ENCODE results near the gene ING4.

Gene ING4

DNA sequence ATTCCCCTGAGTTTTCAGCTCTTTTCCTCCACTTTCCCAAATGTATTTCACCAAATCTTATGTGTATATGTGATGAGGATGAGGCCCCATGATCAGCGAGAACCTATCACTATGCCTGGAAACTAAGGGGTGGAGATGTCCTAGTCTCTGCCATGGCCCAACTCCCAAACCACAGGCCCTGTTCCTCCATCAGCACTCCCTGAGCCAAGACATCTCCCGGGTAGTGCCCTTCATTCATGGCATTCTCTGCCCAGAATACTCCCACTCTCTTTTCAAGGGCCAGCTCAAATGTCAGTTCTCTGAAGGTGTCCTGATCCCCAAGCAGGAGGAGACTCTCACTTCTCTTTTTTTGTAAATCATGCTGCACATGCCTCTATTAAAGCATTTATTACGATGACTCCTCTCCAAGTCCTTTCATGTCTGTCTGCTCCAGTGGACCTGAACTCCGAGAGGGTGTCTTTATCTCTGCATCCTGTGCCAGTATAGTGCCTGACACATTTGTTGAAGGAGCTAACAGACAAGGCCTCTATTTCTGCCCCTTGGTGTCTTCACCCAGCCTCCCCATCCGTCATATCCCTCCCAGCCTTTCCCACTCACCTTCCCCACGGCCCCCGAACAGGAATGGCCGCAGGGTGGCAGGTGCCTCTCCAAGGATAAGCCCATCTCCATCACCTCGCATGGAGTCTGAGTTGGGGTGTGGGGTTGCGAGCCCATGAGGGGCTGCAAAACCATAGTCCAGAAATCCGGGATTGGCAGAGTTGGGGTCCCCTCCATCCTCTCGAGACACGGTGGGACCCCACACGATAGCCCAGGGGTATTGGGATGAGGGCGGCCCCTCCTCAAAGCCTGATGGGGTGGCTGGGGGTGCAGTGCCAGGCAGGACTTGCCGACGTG, 34.0 kb upstream of the ING4 start:
- Histone ChIP-seq H3K27ac (replicated peaks) (no peak overlapping the region), H3K4me3 (replicated peaks; ENCODE audit: insufficient read depth, low read length) (no peak overlapping the region), H3K27me3 (ENCODE audit: insufficient read depth, poor library complexity, severe bottlenecking) (peaks cover 25% of the 10 kb centered on the region)
- no peak for DNase-seq (ENCODE audit: low read depth in 1 of 2, low spot score in 1 of 2)
- no peak for TF ChIP-seq POLR2AphosphoS5 (IDR thresholded peaks at IDR 0.05; ENCODE audit: low read depth)
- TF ChIP-seq SPI1 (IDR thresholded peaks at IDR 0.05; ENCODE audit: borderline replicate concordance, low read depth) = peak; percentile 57; the same call in 1 of the 2 replicates

- Histone ChIP-seq H3K27ac (replicated peaks) (no peak overlapping the region), H3K27me3 (ENCODE audit: insufficient read depth, poor library complexity, severe bottlenecking) (peaks cover 12% of the 10 kb centered on the region), H3K4me3 (replicated peaks; ENCODE audit: insufficient read depth, low read length) (no peak overlapping the region)
- no peak for DNase-seq (ENCODE audit: low read depth in 1 of 2, low spot score in 1 of 2)
- TF ChIP-seq CTCF (IDR thresholded peaks at IDR 0.05; ENCODE audit: insufficient read depth, low read length) (no peak), REST (IDR thresholded peaks at IDR 0.05; ENCODE audit: insufficient replicate concordance, low read depth) (no peak), POLR2AphosphoS5 (IDR thresholded peaks at IDR 0.05; ENCODE audit: low read depth) (no peak), SPI1 (IDR thresholded peaks at IDR 0.05; ENCODE audit: borderline replicate concordance, low read depth) (peak; percentile 33; the same call in 1 of the 2 replicates), GABPA (IDR thresholded peaks at IDR 0.05; ENCODE audit: low read depth) (no peak)
These were observed 32.6 kb upstream of the ING4 start for GRCh38 chr12:6695313-6696045.

GRCh38 chr12:6694701-6695100, 31.8 kb upstream of the ING4 start:
- H3K27ac ChIP-seq (replicated peaks) = no peak overlapping the region

DNA sequence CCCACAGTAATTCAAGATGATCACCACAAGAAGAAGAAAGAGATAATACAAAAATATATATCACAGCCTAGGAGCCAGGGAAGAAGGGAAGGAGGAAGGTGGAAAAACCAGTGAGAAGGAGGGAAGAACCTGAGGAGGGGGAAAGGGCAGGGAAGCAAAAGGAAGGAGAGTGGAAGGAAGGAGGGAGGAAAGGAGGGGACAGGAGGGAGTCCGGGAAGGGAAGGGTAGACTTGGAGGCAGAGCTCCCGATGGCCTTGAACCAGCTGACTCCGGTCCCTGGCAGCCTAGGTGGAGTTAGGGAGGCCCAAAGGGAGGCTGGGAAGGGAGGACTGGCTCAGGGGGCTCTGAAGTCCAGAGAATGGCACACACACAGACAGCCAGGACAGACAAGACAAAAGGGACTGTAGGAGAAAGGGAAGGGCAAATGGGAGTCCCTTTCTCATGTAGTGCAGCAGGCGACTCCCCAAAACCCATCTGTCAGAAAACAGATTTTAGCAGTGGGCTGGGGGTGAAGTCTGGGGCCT, 31.0 kb upstream of the ING4 start:
- DNase-seq (ENCODE audit: low read depth in 1 of 2, low spot score in 1 of 2) = no peak
- TF ChIP-seq POLR2AphosphoS5 (IDR thresholded peaks at IDR 0.05; ENCODE audit: low read depth) (no peak), SPI1 (IDR thresholded peaks at IDR 0.05; ENCODE audit: borderline replicate concordance, low read depth) (no peak), CTCF (IDR thresholded peaks at IDR 0.05; ENCODE audit: insufficient read depth, low read length) (no peak)
- Histone ChIP-seq H3K4me3 (replicated peaks; ENCODE audit: insufficient read depth, low read length) (no peak overlapping the region), H3K27me3 (ENCODE audit: insufficient read depth, poor library complexity, severe bottlenecking) (no peaks in the 10 kb centered on the region), H3K27ac (replicated peaks) (no peak overlapping the region)

More at GRCh38 chr12:6694701-6695100, 31.8 kb upstream of the ING4 start:
- no peak for TF ChIP-seq GABPA (IDR thresholded peaks at IDR 0.05; ENCODE audit: low read depth)
- H3K27me3 ChIP-seq (ENCODE audit: insufficient read depth, poor library complexity, severe bottlenecking) = peaks cover 6% of the 10 kb centered on the region
- H3K4me3 ChIP-seq (replicated peaks; ENCODE audit: insufficient read depth, low read length) = no peak overlapping the region
- no peak for DNase-seq (ENCODE audit: low read depth in 1 of 2, low spot score in 1 of 2)

DNA sequence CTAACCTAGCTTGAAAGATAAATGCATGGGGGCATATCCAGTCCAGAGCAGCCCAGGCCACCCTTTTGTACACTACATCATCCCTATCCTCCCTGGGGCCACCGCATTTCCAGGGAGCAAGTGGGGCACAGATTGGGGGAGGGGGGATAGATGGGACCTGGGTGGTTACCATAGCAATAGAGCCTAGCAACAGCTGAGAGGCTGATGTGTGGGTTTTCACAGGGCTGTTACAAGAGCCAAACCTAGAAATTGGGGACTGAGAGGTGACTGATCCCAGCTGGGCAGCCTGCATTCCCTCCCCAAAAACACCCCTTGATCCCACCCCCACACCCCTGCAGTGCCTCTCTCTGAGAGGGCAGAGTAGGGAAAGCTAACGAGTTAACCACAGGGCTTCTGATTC, 30.0 kb upstream of the ING4 start:
- TF ChIP-seq REST (IDR thresholded peaks at IDR 0.05; ENCODE audit: insufficient replicate concordance, low read depth) (no peak), POLR2AphosphoS5 (IDR thresholded peaks at IDR 0.05; ENCODE audit: low read depth) (no peak), GABPA (IDR thresholded peaks at IDR 0.05; ENCODE audit: low read depth) (no peak), CTCF (IDR thresholded peaks at IDR 0.05; ENCODE audit: insufficient read depth, low read length) (no peak), SPI1 (IDR thresholded peaks at IDR 0.05; ENCODE audit: borderline replicate concordance, low read depth) (no peak)
- H3K4me3 ChIP-seq (replicated peaks; ENCODE audit: insufficient read depth, low read length) = no peak overlapping the region

More for the DNA sequence above, 30.0 kb upstream of the ING4 start:
- DNase-seq (ENCODE audit: low read depth in 1 of 2, low spot score in 1 of 2) = no peak
- Histone ChIP-seq H3K27me3 (ENCODE audit: insufficient read depth, poor library complexity, severe bottlenecking) (no peaks in the 10 kb centered on the region), H3K27ac (replicated peaks) (no peak overlapping the region)

Measured in HL-60 (cell line).